NCI-H748 (cell line): ENCODE results near the gene WWOX.
A peak's percentile ranks its signal among the peaks of the same experiment; 100 is the strongest.

Source experiments
- DNase-seq: peaks from one replicate; lab custom pipeline; 2025; ENCODE audit not compliant: unreplicated experiment; lab: John Stamatoyannopoulos, UW

Gene WWOX

DNA sequence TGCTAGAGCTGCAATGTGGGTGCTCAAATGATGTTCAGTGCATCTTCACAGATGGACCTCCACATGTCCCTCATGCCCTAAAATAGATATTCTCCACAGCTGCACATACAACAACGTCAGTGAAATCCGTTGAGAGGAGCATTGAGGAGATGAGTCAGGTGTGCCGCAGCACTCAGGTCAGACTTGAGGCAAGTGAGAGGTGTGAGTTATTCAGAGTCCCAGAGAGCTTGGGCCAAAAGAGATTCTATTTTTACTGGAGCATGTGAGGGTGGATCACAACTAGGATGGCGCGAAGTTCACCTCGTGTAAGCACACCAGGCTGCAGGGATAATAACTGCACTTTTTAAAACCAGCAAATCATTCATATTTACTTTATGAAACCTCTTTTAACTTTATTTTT is 855.8 kb downstream of the WWOX start:
- no peak for DNase-seq

DNA sequence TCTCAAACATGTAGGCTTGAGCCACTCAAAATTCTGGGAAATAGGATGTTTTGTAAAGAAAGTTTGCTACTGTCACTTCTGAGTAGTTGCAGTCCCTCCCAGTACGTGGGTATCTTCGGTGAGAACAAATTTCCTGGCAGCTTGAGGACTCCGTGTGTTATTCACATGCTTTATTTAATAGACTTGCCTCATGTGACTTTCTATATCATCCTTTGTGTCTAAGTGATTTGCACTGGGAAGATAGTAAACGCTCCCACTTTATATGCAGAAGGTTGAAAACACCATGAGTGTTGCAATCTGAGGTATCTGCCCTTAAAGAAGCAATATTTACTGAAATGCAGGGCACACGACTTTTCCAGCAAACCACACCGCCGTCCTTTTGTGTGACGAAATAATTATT is 857.4 kb downstream of the WWOX start:
- no peak for DNase-seq

DNA sequence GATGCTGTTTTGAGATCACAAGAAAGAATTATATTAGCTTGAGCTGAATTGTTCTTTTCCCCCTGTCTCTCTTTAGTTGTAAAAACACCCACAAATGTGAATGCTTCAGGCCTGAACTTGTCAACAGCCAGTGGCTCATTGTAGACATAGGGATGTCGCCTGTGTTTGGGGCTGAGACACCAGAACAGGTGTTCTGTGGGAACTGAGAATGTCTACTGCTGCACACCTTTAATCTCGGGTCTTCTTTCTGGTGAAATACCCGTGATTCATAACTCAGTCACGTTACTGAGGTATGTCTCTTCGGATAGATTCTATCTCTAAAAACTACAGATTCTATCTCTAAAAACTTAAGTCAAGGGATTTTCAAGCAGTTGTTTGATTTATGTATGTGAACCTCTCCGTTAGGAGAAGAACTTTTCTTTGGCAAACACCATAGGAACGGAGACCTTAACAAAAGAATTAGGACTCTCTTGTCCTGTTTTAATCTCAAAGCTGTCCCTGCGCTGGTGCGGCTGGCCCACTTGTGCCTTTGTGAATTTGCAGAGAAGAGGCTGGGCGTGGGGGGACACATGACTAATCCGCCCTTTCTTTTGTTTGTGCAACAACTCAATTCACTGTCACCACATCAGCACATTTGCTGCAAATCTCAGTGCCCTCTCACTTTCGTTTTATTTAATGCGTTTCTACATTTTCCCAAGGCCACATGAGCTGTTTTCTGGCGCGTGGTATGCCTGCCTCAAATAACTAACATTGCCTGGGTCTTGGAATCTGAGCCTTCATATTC is 858.1 kb downstream of the WWOX start:
- peak; percentile 19 for DNase-seq

DNA sequence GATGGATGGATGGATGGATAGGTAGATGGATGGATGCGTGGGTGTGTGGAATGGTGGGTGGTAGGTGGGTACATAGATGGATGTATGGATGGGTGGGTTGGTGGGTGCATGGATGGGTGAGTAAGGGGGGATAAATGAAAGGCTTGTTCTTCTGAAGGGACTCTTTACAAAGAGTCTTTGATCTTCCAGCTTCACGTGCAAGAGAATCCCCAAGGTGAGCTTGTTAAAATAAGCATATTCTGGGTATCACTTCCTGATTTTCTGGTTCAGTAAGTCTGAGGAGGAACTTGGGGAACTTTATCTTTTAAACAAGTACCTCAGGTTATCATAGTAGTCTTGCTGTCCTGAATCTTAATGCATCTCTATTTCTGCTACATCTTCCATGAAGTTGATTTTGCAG is 862.0 kb downstream of the WWOX start:
- DNase-seq = no peak

DNA sequence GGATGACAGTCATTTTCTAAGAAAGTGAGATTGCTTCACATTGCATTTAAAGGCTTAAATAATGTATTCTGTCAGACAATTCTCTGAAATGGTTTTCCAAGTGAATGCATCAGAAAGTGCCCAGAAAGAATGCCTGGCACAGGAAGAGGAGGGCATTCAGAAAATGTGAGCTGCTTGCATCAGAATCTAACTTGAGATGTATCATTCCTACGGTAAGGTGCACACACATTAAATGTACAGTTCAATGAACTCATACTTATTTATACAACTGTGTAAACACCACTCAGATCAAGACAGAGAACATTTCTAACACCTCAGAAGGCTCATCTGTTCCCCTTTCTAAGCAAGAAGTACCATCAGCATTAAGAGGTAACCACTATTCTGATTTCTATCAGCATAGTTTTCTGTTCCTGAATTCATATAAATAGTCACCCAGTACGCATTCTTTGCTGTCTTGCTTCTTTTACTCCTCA is 863.0 kb downstream of the WWOX start:
- DNase-seq = no peak

DNA sequence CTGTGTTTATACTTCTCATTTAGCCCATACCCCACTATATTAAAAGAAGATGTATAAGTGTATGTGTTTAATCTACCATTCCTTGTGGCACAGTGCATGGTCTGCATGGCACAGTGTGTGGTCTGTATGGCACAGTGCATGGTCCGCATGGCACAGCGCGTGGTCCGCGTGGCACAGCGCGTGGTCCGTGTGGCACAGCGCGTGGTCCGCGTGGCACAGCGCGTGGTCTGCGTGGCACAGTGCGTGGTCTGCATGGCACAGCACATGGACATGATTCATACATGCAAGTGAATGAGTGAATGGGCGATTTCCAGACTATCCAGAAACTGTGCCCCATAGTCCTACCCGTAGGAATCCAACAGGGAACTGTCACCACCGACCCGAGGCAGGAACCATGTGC is 868.5 kb downstream of the WWOX start:
- DNase-seq = no peak

DNA sequence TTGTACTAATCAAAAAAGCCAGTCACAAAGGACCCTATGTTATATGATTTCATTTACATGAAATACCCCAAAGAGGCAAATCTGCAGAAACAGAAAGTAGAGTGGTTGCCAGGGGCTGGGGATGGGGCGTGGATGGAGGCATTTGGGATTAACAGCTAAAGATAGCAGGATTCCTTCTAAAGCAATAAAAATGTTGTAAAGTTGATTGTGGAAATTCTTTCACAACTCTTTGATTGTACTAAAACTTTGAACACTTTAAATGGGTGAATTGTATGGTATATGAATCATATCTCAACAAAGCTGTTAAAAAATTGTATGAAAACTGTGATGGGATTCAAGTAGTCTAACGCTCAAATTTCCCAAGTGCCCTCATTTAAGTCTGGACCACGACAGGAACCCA is 870.3 kb downstream of the WWOX start:
- no peak for DNase-seq

DNA sequence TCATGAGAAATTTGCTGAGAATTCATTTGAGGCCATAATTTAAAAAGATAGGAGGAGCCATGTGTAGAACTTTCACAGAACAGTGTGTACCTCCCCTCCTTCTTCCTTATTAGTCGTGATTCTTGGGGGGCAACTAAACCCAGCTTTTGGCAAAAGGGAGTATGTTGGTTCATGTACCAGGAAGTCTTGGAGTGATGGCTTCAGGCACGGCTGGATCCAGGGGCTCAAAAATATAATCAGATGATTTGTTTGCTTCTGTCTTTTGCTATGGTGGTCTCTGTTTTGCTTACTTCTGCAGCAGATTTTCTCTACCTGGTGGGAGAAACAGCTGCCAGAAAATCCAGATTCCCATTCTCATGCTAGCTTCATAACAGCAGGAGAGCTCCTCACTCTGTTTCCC is 871.2 kb downstream of the WWOX start:
- DNase-seq = no peak

DNA sequence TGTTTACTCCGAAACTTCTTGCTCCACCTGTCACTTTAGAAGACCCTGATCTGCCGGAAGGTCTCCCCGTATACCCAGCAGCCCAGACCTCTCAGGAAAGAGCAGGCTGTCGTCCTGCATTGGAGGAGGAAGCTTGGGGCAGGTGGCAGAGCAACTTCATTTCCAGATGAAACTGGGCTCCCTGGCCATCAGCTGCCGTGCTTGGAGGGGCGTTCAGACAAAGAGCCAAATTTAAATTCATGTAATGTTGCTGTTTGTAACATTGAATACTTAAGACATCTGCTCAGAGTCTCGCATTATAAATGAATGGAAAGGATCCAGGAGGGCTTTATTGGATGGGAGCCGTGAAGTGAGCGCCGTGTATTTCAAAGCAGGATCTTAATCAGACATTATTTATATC is 872.6 kb downstream of the WWOX start:
- peak; percentile 46 for DNase-seq

DNA sequence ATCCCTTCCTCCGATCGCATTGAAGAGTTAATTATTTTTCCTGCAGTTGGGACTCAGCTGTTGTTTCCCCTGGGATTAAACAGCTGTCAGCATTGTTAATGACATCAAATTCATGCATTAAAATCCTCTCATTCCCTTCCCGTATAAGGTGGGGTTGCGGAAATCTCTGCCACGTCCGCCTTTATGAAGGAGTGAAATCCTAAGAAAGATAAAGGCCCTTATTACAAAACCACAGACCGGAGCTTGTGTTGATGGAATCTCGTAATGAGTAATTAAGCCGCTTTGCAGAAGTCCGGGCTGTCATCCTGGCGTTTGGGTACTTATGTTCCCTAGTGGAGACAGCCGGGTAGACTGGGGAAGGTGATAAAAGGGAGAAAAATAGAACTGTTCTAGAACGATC is 873.5 kb downstream of the WWOX start:
- peak; percentile 49 for DNase-seq

DNA sequence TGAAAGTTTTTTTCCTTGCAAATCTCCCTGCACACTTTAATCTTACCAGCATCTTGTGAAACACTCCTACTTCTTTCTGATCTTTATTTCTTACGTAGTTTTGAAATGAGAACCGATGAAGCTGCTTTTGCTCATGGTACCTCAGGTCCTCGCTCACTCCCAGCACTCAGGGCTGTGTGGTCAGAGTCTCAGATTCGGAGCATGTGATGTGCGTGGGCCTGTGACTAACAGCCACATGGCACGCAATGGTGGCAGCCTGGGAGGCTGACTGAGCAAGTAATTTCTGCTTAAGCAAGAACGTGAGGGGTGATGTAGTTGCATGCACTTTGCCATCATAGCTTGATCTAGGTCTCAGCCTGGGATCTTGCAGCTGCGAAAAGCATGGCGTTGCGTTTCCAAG is 876.8 kb downstream of the WWOX start:
- no peak for DNase-seq

DNA sequence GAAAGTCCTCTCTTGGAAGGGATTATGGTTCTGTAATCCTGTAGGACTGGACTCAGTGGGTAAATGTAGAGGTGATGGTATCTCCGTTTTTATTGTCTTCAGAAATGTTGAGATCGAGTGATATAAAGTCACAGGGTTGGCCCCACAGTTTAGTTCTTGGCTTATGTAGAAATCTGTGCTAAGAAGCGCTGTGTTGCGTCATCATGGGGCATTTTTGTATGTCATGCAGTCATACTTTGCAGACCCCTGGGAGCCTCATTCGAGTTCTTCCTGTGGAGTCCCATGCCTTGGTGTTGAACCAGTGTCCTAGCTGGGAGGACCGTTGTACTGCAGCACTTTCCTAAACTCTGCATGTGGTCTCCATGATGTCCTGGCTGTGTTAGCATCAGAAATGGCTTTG is 881.4 kb downstream of the WWOX start:
- DNase-seq = no peak

DNA sequence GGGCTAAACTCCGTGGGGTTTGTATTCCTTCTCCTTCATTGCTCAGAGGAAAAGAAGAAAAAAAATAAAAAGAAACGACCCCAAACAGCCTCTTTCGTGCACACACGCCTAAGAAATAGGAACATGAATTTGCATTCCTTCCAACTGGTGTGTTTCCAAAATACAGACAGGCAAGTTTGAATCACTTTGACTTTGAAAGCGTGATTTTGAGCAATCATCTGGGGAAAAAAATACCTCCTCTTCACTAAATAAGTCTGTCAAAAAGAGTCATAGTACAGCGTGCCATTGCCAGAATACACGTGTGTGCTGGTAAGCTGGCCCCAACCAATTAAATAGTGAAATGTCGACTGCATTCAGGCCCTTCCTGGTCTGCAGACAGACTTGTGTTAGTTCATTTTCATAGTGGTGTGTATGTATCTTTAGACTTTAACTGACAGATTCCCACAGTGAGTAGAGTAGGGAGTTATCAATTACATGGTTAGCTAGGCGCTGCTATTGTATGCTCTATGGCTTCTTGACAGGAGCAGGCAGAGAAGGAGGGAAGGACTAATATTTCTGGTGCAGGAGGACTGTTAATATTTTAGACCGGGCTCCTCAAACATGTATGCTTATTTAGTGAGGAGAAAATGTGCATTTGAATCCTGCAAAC is 882.8 kb downstream of the WWOX start:
- no peak for DNase-seq

DNA sequence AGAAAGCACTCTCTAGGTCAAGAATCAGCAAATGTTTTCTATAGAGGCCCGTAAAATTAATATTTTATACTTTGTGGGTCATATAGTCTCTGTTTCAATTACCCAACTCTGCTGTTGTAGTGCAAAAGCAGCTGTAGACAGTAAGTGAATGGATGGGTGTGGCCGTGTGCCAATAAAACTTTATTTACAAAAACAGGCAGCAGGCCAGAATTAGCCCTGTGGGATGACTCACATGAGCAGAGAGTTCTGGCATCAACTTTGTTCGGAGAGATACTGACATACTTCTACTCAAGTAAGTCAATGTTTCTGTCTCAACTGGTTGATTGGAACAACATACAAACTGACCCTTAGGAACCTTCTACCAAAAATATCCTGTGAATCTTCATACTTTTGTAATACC is 884.9 kb downstream of the WWOX start:
- DNase-seq = no peak

DNA sequence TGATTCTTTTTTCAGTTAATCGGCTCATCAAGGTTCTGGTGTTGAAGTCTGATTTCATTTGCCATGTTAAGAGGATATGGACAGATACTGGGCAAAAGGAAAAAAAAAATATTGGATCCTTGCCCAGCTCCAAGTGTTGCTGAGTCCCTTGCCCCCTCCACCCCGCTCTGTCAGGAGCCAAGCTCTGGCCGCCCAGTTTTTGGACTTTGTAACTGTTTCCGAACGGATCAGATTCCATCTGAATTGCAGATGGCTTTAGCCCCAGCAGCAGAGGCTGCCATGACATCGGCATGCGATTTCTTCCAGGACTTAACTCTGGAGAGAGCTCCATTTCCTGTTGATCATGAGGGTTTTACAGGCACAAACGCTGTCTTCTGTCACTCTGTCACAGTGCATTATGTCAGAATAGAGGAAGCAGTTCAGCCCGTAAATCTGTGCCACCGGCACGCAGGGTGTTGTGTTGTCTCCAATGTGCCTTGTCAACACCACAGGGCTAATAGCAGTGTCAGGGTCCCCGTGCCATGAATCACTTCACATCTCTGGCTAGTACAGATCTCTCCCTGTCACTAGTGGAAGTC is 885.5 kb downstream of the WWOX start:
- no peak for DNase-seq

DNA sequence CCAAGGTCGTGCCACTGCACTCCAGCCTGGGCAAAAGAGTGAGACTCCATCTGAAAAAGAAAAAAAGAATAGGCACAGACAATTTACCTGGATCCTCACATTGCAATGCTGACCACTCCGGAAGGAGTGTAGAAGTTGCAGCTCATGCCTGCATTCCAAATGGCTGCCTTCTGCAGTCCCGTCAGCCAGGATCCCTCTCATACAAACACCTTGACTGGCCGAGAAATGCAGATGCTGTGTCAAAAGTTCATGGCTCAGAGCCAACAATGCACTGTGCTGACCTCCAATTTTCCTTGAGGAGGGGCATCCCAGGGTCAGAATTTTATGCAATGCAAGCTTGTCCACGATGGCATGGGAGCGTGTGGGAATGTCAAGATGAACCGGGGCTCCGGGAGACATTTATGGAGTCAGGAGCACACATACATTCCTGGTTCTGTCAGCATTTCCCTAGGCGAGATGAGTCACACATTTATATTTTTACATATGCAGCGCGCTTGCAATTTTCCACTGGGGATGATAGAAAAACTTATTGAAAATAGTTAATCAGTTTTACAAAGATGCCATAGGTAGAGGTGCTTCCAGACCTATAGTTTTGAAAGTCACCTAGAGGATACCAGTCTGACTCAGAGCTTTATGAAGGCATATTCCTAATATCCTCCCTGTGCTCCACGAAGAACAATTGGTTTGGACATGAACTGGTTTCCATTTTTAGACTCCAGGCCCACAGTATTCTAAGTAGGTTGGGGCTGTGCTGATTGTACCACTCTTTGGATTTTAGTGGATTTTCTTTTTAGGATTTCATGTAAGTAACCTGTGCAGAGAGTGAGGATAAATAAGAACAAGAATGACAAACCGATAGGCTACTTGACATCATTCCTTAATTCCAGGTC is 886.5 kb downstream of the WWOX start:
- no peak for DNase-seq

DNA sequence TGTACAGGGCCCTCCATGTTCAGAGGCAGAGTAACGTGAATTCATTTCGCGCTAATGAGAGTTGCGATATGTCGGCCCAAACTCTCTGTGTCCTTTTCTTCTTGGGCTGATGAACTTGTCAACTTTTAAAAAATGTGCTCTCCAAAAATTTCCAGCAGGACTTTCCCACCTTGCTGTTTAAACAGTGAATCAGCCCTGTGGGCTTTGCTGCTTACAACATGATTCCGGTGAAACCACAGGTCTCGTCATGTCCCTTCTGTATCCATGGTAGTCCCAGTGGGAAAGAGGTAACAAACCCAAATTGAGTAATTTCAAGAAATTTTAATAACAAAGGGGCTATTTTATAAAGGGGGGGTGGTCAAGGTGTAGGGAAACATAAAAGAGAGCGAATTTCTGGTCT is 888.2 kb downstream of the WWOX start:
- DNase-seq = no peak

DNA sequence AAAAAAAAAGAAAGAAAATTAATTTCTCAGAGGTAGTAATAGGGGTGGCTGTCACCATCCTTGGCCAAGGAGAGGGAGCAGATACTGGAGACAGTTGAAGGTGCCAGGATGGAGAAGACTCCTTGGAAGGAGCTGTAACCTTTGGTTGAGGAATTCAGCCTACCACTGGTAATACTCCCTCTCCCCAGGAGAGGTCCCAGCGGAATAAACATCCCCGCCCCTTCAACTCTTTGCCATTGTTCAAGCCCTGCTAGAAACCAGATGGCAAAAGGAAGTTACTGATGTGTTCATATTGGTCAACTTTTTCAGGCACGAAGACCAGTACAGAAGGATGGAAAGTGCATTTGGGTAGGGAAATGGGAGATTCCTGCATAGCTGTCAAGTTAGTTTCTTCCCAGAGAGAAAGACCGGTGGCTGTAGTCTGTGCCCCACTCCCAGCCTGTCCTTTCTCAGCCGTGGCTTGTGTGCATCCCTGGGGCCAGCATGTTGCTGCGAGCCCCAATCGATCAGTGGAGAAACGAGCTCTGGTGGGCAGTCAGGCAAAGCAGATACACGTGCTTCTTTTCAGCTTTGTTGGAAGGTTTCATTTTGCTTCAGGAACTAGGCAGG is 889.0 kb downstream of the WWOX start:
- peak; percentile 15 for DNase-seq

DNA sequence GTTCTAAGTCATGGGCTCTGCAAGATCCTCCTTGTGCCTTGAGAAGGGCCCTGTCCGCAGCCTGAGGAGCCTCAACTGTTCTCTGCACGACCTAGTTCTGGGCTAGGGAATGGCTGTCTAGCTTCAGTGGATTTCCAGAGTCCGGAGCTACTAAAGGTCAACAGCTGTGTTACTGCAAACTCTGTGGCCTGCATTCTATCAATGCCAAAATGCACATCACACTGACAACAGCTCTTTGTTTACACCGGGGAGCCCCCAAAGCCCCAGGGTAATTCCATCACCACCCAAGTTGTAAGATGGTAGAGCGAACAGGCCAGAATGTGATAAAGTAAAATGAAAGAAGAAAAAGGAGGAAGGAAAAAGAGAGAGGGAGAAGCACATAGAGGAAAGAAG is 890.9 kb downstream of the WWOX start:
- no peak for DNase-seq

DNA sequence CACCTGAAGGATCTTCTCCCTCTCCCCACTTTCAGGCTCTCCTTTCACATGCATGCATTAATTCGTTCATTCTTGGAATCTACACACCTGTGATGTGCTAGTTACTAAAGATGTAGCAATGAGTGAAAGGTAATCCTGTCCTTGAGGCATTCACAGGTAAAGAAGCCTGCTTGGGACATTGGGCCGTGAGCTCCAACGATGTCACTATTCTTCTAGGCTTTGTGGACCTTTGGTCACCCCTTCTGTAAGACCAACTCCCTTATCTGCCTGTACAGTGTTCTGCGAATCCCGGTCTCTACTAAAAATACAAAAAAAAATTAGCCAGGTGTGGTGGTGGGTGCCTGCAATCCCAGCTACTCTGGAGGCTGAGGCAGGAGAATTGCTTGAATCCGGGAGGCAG is 892.5 kb downstream of the WWOX start:
- DNase-seq = no peak

DNA sequence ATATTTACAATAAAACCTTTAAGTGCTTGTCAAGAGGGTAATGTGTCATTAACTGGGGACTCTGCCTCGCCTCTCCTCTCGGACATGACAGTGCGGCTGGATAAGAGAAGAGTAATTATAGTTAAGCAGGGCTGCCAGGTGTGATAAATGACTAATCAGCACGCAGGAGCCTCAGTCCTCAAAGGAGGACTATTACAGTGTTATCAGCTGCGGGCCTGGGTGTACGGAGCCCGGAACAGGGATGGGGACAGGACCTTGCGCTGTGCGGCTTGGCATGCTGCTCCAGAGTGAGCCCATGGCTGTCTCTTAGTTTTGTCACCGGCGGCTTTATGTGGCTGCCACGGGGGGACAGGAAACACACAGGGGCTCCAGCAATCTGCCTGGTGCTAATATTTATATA is 893.9 kb downstream of the WWOX start:
- peak; percentile 93 for DNase-seq
